ENCODE measurements around the gene TXNRD1.
A peak's percentile ranks its signal among the peaks of the same experiment; 100 is the strongest.

TXNRD1 gene

GRCh38 chr12:104347374-104348075 is 131.9 kb downstream of the TXNRD1 start:
- no peak for DNase-seq

GRCh38 chr12:104348283-104348993 is 132.9 kb downstream of the TXNRD1 start:
- DNase-seq = no peak

GRCh38 chr12:104348994-104349494 is 133.5 kb downstream of the TXNRD1 start:
- no peak for DNase-seq

GRCh38 chr12:104350211-104351056 is 134.9 kb downstream of the TXNRD1 start:
- no peak for DNase-seq

GRCh38 chr12:104351057-104351983 is 135.7 kb downstream of the TXNRD1 start:
- no peak for DNase-seq

GRCh38 chr12:104352106-104352713 is 136.6 kb downstream of the TXNRD1 start:
- DNase-seq = no peak

GRCh38 chr12:104353012-104353981 is 137.7 kb downstream of the TXNRD1 start:
- no peak for DNase-seq

- no peak for DNase-seq
Measured at GRCh38 chr12:104354167-104354867, 138.7 kb downstream of the TXNRD1 start.

- DNase-seq = no peak
Measured at GRCh38 chr12:104354868-104355570, 139.4 kb downstream of the TXNRD1 start.

- no peak for DNase-seq
Measured at GRCh38 chr12:104355630-104356029, 140.1 kb downstream of the TXNRD1 start.

- no peak for DNase-seq
Measured at GRCh38 chr12:104356231-104357115, 140.9 kb downstream of the TXNRD1 start.

GRCh38 chr12:104357421-104357952 is 141.9 kb downstream of the TXNRD1 start:
- no peak for DNase-seq

GRCh38 chr12:104358353-104359003 is 142.9 kb downstream of the TXNRD1 start:
- DNase-seq = peak in 25 of 56 donors; percentile 5 to 61 (median 21)

GRCh38 chr12:104359216-104359615 is 143.6 kb downstream of the TXNRD1 start:
- DNase-seq = no peak

- no peak for DNase-seq
Measured at GRCh38 chr12:104360157-104360556, 144.6 kb downstream of the TXNRD1 start.
